LNCaP clone FGC (cell line): ENCODE results near the gene PLA2G12A.
A peak's percentile ranks its signal among the peaks of the same experiment; 100 is the strongest.

Source experiments
- DNase-seq: peaks from one replicate; pipeline ENCODE4 v3.0.0-alpha.2; 2011; ENCODE audit warnings: low read depth
- H3K4me3 ChIP-seq: 2 replicates; pipeline ENCODE4 v1.5.1; 2011; ENCODE audit warnings: mild to moderate bottlenecking, low read depth, low read length, control low read depth
- TF ChIP-seq, protein P1 (sequence below): IDR thresholded peaks from 2 replicates; pipeline ENCODE4 v1.5.1; 2012; ENCODE audit warnings: mild to moderate bottlenecking; ENCODE audit not compliant: control insufficient read depth, insufficient read depth; ENCODE audit errors: extremely low read depth

The PLA2G12A gene

DNA sequence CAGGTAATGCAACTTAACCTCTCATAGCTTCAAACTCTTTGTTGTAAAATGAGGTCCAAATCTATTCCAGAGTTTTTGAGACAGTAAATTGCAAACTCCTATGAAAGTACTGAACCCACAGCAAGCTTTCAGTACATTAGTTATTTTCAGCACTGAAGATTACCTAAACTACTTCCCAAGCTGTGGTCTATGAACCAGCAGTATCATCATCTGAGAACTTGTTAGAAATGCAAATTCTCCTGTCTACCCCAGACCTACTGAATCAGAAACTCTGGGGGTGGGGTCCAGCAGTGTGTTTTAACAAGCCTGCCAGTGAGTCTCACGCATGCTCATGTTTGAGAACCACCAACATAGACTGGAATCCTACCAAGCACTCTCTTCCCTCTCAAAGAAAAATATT is 20.9 kb downstream of the PLA2G12A start:
- DNase-seq: no peak
- TF ChIP-seq, protein P1, sequence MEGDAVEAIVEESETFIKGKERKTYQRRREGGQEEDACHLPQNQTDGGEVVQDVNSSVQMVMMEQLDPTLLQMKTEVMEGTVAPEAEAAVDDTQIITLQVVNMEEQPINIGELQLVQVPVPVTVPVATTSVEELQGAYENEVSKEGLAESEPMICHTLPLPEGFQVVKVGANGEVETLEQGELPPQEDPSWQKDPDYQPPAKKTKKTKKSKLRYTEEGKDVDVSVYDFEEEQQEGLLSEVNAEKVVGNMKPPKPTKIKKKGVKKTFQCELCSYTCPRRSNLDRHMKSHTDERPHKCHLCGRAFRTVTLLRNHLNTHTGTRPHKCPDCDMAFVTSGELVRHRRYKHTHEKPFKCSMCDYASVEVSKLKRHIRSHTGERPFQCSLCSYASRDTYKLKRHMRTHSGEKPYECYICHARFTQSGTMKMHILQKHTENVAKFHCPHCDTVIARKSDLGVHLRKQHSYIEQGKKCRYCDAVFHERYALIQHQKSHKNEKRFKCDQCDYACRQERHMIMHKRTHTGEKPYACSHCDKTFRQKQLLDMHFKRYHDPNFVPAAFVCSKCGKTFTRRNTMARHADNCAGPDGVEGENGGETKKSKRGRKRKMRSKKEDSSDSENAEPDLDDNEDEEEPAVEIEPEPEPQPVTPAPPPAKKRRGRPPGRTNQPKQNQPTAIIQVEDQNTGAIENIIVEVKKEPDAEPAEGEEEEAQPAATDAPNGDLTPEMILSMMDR: no peak
- H3K4me3 ChIP-seq: no peak overlapping the region

DNA sequence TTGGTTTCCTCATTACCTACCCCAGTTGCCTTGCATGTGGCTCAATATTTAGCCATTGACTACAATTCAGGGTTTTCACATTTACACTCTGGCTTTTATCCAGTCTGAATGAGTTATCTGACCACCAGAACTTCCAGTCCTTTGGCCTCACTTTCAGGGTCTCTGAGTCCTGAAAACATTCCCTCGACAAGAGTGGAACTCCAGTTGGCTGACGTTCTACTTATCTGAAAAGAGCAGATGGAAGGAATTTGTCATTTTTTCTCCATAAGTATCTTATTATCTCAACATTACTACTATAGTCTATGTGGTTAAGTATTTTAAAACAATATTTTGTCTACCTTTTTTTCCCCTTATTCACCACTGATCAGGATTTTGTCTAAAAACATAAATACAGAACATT is 21.4 kb downstream of the PLA2G12A start:
- no peak for DNase-seq
- no peak overlapping the region for H3K4me3 ChIP-seq
- TF ChIP-seq, protein P1: no peak

DNA sequence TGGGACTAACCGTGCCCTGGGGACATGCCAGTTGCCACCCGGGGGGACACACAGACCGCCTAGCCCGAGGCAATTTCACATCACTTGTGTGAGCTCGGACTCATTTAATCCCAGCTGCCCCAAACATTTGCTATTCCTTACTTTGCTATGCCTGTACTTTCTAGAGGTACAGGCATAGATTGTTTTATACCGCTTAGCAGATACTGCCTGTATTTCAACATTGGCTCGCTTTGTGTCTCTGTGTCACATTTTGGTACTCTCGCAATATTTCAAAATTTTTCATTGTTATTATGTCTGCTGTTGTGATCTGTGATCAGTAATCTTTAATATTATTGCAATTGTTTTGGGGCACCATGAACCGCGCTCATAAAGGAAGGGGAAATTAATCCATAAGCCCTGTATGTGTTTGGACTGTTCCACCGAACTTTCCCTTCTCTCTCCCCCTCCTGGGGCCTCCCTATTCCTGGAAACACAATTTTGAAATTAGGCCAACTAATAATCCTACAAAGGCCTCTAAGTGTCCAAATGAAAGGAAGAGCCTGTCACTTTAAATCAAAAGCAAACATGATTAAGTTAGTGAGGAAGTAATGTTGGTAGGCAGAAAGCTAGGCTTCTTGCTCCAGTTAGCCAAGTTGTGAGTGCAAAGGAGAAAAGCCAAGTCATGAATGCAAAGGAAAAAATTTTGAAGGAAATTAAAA is 26.1 kb downstream of the PLA2G12A start:
- DNase-seq: peak; percentile 33
- TF ChIP-seq, protein P1: no peak
- peak overlapping the region; percentile 71 for H3K4me3 ChIP-seq

DNA sequence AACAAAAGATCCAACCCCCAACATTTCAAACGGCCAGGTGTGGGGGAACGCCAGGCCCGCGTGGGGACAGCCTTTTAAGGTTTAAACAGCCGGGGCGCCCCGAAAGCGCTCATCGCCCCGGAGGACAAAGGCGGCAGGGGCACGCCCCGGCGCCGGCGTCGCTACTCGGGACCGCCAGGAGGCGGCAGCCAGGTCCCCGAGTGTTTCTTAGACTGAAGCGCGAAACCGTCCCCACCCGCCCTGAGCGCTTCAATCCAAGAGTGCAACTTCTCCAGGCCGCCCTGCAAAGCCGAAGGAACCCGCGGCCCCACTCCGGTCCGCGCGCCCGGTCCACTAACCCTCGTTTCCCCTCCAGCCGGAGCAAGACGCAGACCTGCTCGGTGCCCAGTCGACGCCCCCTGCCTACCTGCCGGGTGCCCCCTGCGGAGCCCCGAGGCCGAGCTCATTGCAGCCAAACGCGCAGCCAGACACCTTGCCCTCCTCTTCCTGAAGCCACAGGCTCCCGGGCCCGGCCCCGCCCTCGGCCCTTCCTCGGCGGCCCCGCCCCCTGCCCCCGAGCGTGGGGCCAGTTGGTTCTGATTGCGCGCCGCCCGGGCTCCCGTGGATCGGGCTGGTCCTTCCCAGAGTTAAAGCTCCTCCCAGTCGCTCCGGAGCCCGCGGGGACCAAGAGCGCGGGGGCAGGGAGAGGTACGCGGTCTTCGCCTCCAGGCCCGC is 26.8 kb downstream of the PLA2G12A start, which contains the start of gene CASP6:
TSS of gene CASP6 (minus strand) at position 496 of the 714 bp plus-strand sequence. CDS start at position 446, 50 bp downstream.
- peak within 1 kb of the TSS; percentile 71 for H3K4me3 ChIP-seq
- DNase-seq: peak; percentile 43
- TF ChIP-seq, protein P1: peak; percentile 52

DNA sequence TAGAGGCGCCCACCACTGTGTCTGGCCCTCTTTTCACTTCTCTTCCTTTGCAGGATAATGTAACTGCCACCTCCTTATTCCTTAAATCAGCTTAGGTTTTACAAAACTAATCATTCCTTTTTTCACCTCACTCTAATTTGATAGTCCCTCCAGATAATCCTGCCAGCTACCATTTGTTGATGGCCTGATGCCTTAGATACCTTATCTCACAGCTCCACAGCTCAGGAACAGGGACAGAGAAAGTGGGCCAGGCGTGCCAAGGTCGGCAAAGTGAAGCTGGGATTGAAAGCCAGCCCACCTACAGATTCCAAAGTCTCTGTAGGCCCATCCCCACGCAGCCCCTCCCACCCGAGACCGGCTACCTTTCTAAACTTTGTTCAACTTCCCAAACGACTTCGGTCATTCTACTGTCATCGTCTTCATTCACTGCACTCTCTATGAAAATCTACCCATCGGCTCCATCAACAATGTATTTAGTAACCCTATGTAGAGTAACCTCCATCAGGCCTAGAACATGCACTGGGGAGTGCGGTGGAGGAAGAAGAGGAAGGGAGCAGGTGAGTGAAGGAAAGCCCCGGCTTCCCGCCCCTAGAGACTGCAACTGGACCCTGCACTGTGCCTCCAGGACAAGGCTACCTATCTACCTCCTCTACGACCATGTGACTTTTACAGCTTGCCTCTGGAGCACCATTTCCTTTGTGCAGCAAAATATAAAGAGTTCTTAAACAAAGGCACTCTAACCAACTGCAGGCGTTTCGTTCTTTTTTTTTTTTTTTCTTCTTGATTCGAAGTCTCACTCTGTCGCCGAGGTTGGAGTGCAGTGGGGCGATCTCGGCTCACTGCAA is 28.1 kb downstream of the PLA2G12A start:
- H3K4me3 ChIP-seq: no peak overlapping the region
- TF ChIP-seq, protein P1: no peak
- DNase-seq: no peak

DNA sequence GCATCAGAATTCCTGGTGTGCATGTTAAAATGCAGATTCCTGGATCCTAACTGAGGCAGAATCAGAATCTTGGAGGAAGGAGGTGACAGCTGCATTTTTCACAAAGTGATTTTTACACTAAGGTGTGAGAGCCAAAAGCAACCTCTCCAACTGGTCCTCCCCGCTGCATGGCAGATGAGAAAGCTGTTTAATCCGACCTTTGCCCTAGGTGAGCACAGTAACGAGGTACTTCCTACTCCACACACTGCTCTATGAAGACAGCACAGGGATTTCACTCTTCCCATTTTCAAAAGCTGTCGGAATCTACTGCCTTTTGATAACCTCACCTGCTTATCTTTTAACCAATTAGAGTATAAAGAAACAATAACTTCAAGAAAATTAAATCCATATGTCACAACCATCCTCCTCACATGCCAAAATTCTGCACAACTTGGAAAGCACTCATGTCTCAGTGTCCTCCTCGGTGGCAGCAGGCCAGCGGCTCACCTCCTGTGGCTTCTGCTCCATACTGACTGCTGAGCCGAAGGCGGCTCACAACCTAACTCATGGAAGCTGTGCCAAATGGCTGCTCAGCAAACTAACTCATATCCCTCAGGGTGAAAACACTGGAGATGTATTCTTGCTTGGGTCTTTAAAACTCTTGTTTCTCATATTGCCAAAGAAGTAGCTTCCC is 30.2 kb downstream of the PLA2G12A start:
- TF ChIP-seq, protein P1: no peak
- H3K4me3 ChIP-seq: no peak overlapping the region
- no peak for DNase-seq
